ENCODE measurements around the gene PCAT6.
"Not testable (repeated sequence)": the region's sequence is repeated elsewhere in the genome, so short reads cannot be mapped to it uniquely, and the experiment has no call there.

PCAT6 gene

GRCh38 chr1:202807926-202808757, 2.6 kb upstream of the PCAT6 start, which contains the start of gene KDM5B:
KDM5B (minus strand) TSS chr1:202808421; CDS start chr1:202808305, 116 bp downstream.
- DNase-seq: peak; percentile 48 to 61

- no peak for DNase-seq
Measured at GRCh38 chr1:202809597-202810159, 1.1 kb upstream of the PCAT6 start.

GRCh38 chr1:202810193-202810614, 550 bp upstream of the PCAT6 start:
- DNase-seq: no peak

GRCh38 chr1:202811296-202812175, 782 bp downstream of the PCAT6 start:
- DNase-seq: no peak

- no peak for DNase-seq
Measured at GRCh38 chr1:202812176-202813026, 1.6 kb downstream of the PCAT6 start.

GRCh38 chr1:202815120-202815519, 4.4 kb downstream of the PCAT6 start:
- no peak for DNase-seq

GRCh38 chr1:202818819-202819218, 8.1 kb downstream of the PCAT6 start:
- no peak for DNase-seq

- DNase-seq: no peak
Measured at GRCh38 chr1:202821467-202821866, 10.7 kb downstream of the PCAT6 start.

GRCh38 chr1:202825748-202826147, 15.0 kb downstream of the PCAT6 start:
- DNase-seq: no peak

GRCh38 chr1:202829223-202829622, 18.5 kb downstream of the PCAT6 start:
- not testable (repeated sequence) for DNase-seq

- DNase-seq: no peak
Measured at GRCh38 chr1:202831906-202832305, 21.2 kb downstream of the PCAT6 start.

- no peak for DNase-seq
Measured at GRCh38 chr1:202834771-202835547, 24.2 kb downstream of the PCAT6 start.

- DNase-seq: peak in 1 of 2 donors; percentile 48
Measured at GRCh38 chr1:202835548-202836072, 24.9 kb downstream of the PCAT6 start.

GRCh38 chr1:202836623-202837403, 26.1 kb downstream of the PCAT6 start:
- DNase-seq: peak; percentile 96 to 99

- peak; percentile 22 to 57 for DNase-seq
Measured at GRCh38 chr1:202837746-202838262, 27.1 kb downstream of the PCAT6 start.

- no peak for DNase-seq
Measured at GRCh38 chr1:202843081-202843480, 32.3 kb downstream of the PCAT6 start.

GRCh38 chr1:202844259-202844658, 33.5 kb downstream of the PCAT6 start:
- no peak for DNase-seq

- DNase-seq: no peak
Measured at GRCh38 chr1:202844935-202845334, 34.2 kb downstream of the PCAT6 start.

GRCh38 chr1:202848191-202848542, 37.4 kb downstream of the PCAT6 start:
- peak in 1 of 2 donors; percentile 38 for DNase-seq

All from inflammatory macrophage (primary cell).